Fibroblast of lung (primary cell): ENCODE measurements around the gene PSMC4.
"Not testable (repeated sequence)": the region's sequence is repeated elsewhere in the genome, so short reads cannot be mapped to it uniquely, and the experiment has no call there.

Experiments
- CTCF ChIP-seq, 2 donors: IDR thresholded peaks in 1 of 2; conservative IDR thresholded peaks in 1 of 2; 1 replicate in 1 of 2; 2 replicates in 1 of 2; pipeline ENCODE4 v1.5.1; 2011 to 2012; ENCODE audit warnings: low read length in 2 of 2, control low read depth in 1 of 2, inconsistent platforms in 1 of 2, low read depth in 1 of 2, mild to moderate bottlenecking in 1 of 2
- EZH2 ChIP-seq: IDR thresholded peaks from 2 replicates; pipeline ENCODE4 v1.5.1; 2012; ENCODE audit warnings: low read length, control low read depth, mild to moderate bottlenecking; ENCODE audit errors: missing control alignments

- not testable (repeated sequence) for TF ChIP-seq CTCF (conservative IDR thresholded peaks at IDR 0.05 in 1 of 2, IDR thresholded peaks at IDR 0.05 in 1 of 2; ENCODE audit: low read depth in 1 of 2, low read length in 2 of 2); EZH2
Observed at GRCh38 chr19:39958942-39959341, 12.0 kb upstream of the PSMC4 start.
